ENCODE results near the gene SLC39A1. TPM values are rescaled to one million over a fixed set of nuclear protein-coding genes. Genes with fewer than 3 reads are reported as not detected.

The SLC39A1 gene
- total and polyA plus RNA-seq, 2 of the 8 experiments (the other 6 are each of a cell fraction or from before 2014, with no cell fraction given): 238 to 337 TPM

DNA sequence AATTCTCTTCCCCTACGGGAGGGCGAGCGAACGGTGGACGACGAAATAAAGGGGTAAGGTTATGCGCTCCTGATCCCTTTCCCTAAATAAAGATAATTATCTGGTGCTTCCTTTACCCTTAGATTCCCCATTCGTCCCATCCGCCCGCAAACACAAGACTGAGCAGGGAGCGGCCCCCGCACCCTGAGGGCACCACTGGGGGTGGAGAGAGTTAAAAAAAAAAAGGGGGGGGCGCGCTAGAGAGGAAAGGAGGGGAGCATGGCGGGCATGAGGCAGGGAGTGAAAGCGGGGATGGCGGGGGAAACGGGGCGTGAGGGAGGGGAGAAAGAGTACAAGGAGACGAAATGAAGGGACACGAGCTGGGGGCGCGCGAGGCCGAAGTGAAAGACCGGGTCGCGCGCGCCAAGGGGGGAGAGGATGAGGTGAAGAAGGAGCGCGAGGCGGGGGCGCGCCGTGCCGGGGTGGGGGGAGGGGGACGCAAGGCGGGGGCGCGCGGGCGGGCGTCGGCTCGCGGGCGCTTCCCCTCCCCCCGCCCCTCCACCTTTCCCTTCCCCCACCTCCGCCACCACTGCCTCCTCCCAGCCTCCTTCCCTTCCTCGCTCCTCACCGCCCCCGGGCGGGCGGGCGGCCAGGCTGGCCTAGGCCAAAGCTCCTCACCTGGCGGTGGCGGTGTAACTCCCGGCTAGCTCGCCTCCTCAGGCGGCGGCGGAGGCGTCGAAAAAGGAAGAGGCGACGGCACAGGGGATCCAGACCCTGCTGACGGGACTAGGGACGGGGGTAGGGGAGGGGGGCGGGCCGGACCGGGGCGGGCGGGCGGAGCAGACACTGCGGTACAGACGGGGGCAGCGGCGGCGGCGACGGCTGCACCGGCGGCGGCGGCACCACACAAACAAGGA lies 41.0 kb downstream of the SLC39A1 start (continued):
- no peak for TF ChIP-seq CBX5 (IDR thresholded peaks at IDR 0.05; ENCODE audit: low read depth, low read length)
- no peak for TF ChIP-seq CEBPB (IDR thresholded peaks at IDR 0.05; ENCODE audit: low read depth, low read length)
- no peak for TF ChIP-seq KDM1A (IDR thresholded peaks at IDR 0.05; ENCODE audit: borderline replicate concordance, low read length)
- TF ChIP-seq ASH2L (IDR thresholded peaks at IDR 0.05; ENCODE audit: low read length): peak; percentile 68
- TF ChIP-seq, protein P1, sequence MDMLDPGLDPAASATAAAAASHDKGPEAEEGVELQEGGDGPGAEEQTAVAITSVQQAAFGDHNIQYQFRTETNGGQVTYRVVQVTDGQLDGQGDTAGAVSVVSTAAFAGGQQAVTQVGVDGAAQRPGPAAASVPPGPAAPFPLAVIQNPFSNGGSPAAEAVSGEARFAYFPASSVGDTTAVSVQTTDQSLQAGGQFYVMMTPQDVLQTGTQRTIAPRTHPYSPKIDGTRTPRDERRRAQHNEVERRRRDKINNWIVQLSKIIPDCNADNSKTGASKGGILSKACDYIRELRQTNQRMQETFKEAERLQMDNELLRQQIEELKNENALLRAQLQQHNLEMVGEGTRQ (IDR thresholded peaks at IDR 0.05; ENCODE audit: low read length): no peak
- no peak for TF ChIP-seq CTBP2 (IDR thresholded peaks at IDR 0.05; ENCODE audit: borderline replicate concordance, insufficient read depth, insufficient read length, low read length)
- no peak for TF ChIP-seq YY1 (IDR thresholded peaks at IDR 0.05; ENCODE audit: low read depth, low read length)
- TF ChIP-seq ZNF274 (IDR thresholded peaks at IDR 0.05; ENCODE audit: borderline replicate concordance, extremely low read depth, low read length): no peak
- TF ChIP-seq NANOG (IDR thresholded peaks at IDR 0.05; ENCODE audit: insufficient read depth, low read depth, low read length, poor library complexity, severe bottlenecking): no peak
- no peak for TF ChIP-seq JUND (IDR thresholded peaks at IDR 0.05; ENCODE audit: low read length)
- no peak for TF ChIP-seq RNF2 (IDR thresholded peaks at IDR 0.05; ENCODE audit: borderline replicate concordance, low read depth, low read length, missing control alignments, poor library complexity, severe bottlenecking)
- no peak for TF ChIP-seq EZH2 (IDR thresholded peaks at IDR 0.05; ENCODE audit: low read depth, low read length, severe bottlenecking)
- no peak for TF ChIP-seq SP4 (IDR thresholded peaks at IDR 0.05; ENCODE audit: low read length)
- TF ChIP-seq BACH1 (IDR thresholded peaks at IDR 0.05; ENCODE audit: low read length): no peak
- TF ChIP-seq CHD2 (IDR thresholded peaks at IDR 0.05; ENCODE audit: low read length): no peak
- no peak for TF ChIP-seq TCF12 (IDR thresholded peaks at IDR 0.05; ENCODE audit: low read depth, low read length)
- no peak for TF ChIP-seq JUN (IDR thresholded peaks at IDR 0.05; ENCODE audit: low read depth, low read length)
- TF ChIP-seq POLR2AphosphoS5 (IDR thresholded peaks at IDR 0.05; ENCODE audit: low read depth, low read length): peak; percentile 57; the same call in 1 of the 2 replicates
- TF ChIP-seq, protein P2, sequence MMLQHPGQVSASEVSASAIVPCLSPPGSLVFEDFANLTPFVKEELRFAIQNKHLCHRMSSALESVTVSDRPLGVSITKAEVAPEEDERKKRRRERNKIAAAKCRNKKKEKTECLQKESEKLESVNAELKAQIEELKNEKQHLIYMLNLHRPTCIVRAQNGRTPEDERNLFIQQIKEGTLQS (IDR thresholded peaks at IDR 0.05; ENCODE audit: insufficient read depth, low read depth, low read length): no peak
- TF ChIP-seq GABPA (IDR thresholded peaks at IDR 0.05; ENCODE audit: borderline replicate concordance, insufficient read depth, low read length): no peak
- TF ChIP-seq SP2 (IDR thresholded peaks at IDR 0.05; ENCODE audit: low read length): no peak
- TF ChIP-seq FOSL1 (IDR thresholded peaks at IDR 0.05; ENCODE audit: insufficient read depth, low read depth, low read length): no peak
- peak; percentile 39 to 59 for TF ChIP-seq POLR2A (IDR thresholded peaks at IDR 0.05; ENCODE audit: control extremely low read depth in 1 of 2, low read depth in 2 of 2, low read length in 2 of 2)
